GM10266 (cell line): Measurements from ENCODE around the gene GRIA4.

ENCODE experiments used
- DNase-seq: peaks from one replicate; pipeline ENCODE4 v3.0.0; 2012; ENCODE audit errors: extremely low spot score
- TF ChIP-seq, protein P1 (sequence below): IDR thresholded peaks from 2 replicates; pipeline ENCODE4 v1.5.1; 2012; ENCODE audit warnings: mild to moderate bottlenecking, low read depth; ENCODE audit not compliant: control insufficient read depth, insufficient read depth; ENCODE audit errors: missing control alignments

The GRIA4 gene

DNA sequence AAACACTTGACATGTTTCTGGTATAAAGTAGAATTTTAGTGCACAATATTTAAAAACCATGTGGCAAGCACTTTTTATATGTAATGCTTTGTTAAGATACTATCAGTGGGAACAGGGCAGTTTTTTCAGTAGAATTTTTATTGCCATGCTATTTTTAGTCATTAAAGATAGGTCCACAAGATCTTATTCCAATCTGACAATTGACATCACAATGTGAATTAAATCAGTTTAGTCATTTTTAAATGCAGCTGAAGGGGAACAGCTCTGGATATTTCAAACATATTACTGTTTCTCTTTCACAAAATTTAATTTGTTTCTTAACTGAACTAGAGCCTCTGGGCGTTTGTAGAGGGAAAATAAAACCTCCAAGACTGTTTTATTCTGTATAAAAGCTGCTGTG lies 218.0 kb downstream of the GRIA4 start:
- DNase-seq, result no peak
- TF ChIP-seq, protein P1, sequence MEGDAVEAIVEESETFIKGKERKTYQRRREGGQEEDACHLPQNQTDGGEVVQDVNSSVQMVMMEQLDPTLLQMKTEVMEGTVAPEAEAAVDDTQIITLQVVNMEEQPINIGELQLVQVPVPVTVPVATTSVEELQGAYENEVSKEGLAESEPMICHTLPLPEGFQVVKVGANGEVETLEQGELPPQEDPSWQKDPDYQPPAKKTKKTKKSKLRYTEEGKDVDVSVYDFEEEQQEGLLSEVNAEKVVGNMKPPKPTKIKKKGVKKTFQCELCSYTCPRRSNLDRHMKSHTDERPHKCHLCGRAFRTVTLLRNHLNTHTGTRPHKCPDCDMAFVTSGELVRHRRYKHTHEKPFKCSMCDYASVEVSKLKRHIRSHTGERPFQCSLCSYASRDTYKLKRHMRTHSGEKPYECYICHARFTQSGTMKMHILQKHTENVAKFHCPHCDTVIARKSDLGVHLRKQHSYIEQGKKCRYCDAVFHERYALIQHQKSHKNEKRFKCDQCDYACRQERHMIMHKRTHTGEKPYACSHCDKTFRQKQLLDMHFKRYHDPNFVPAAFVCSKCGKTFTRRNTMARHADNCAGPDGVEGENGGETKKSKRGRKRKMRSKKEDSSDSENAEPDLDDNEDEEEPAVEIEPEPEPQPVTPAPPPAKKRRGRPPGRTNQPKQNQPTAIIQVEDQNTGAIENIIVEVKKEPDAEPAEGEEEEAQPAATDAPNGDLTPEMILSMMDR, result no peak

- DNase-seq, result peak; percentile 14
- TF ChIP-seq, protein P1, result no peak
Observed at GRCh38 chr11:105829084-105829483, 219.2 kb downstream of the GRIA4 start.

DNA sequence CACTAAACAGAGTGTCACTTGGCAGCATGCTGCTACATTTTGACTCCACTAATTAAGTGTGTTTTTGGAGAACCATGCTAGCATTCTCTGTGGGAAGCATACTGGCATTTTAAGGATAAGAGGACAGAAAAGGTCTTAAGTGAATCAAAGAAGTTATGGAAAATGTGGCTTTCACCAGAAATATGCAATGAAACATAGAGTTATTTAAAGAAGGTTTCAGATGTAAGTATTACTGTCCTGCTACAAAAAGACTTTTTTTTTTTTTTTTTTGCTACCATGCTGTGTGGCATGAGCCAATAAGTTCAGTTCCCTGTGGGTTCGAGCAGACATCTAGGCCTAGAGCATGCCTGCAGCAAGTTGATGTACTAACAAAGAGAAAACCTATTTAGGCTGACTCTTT lies 224.6 kb downstream of the GRIA4 start:
- DNase-seq, result no peak
- TF ChIP-seq, protein P1, result no peak

- DNase-seq, result no peak
- TF ChIP-seq, protein P1, result no peak
Observed at GRCh38 chr11:105838668-105839384, 229.0 kb downstream of the GRIA4 start.

DNA sequence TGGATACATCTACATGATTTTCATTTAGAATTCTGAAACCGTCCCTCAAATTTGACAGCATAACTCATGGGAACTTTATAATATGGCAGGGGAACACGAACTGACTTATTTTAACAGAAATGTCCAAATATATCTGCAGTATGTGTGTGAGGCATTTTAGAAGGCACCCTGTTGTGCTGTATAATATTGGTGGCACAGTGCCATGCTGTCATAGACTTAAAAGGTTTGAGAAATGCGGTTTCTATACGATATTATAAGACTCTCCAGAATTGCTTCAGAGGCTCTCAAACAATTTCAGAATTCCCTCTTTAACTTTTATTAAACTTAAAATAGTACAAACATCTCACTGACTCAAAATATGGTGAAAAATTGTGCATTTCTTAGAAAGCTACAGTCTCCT lies 230.5 kb downstream of the GRIA4 start:
- TF ChIP-seq, protein P1, result no peak
- no peak for DNase-seq

- DNase-seq, result no peak
- TF ChIP-seq, protein P1, result no peak
Observed at GRCh38 chr11:105852403-105852802, 242.5 kb downstream of the GRIA4 start.

DNA sequence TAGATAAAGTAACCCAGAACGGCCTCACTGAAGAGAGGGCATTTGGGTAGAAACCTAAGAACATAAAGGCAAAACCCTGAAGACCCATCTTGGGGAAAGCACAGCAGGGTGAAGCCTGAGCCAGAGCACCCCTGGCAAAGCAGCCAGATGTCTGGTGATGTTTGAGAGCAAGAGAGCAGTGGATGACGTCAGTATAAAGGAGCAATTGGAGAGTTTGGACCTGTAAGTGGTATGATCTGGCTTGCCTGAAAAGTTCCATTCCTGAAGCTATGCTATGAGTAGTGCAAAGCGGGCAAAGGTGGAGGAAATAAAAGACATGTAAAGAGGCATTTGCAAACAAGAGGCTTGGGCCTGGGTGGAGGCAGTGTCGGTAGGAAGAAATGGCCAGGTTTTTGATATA lies 244.4 kb downstream of the GRIA4 start:
- TF ChIP-seq, protein P1, result no peak
- DNase-seq, result no peak
